ENCODE measurements around the gene SCARB1. TPM values are rescaled to one million over a fixed set of nuclear protein-coding genes. Genes with fewer than 3 reads are reported as not detected.
A peak's percentile ranks its signal among the peaks of the same experiment; 100 is the strongest.

SCARB1 gene
- total RNA-seq, 1 experiment from 2014 or later, result 359 TPM

GRCh38 chr12:124770728-124771127 is 92.9 kb downstream of the SCARB1 start:
- no TSS peak for BruUV-seq (replicated peaks)
- no peak overlapping the region for H3K4me3 ChIP-seq (ENCODE audit: low read depth in 2 of 2, low read length in 2 of 2)
- intact Hi-C loops (cut with micrococcal nuclease; ENCODE audit: unreplicated experiment), result loop anchor here (5.0 to 10.0 kb wide), 2 partner anchors 134 to 733 kb away; no protein-coding TSS in a partner anchor
- in situ Hi-C loops (cut with HindIII; ENCODE audit: low pct_unique_long_range_greater_than_20kb, low sequenced_read_pairs), result no loop called here
- TF ChIP-seq REST (IDR thresholded peaks at IDR 0.05; ENCODE audit: insufficient read depth in 1 of 2, low read depth in 2 of 2, low read length in 1 of 2) (no peak), SIN3A (IDR thresholded peaks at IDR 0.05; ENCODE audit: borderline replicate concordance, insufficient read depth, low read depth, low read length) (no peak), CTCF (IDR thresholded peaks at IDR 0.05) (no peak), POLR2AphosphoS5 (IDR thresholded peaks at IDR 0.05; ENCODE audit: low read depth, low read length) (no peak), TCF7L2 (IDR thresholded peaks at IDR 0.05; ENCODE audit: low read depth, low read length) (no peak)
- H3K27ac ChIP-seq (ENCODE audit: low read length), result peak overlapping the region; percentile 30; the same call in 1 of the 2 replicates
- ATAC-seq (no peak), DNase-seq (ENCODE audit: low read depth, low spot score) (no peak)
- H3K9me3 ChIP-seq (ENCODE audit: control insufficient read depth, insufficient read depth, low read depth, low read length), result no peaks in the 10 kb centered on the region
- POLR2A ChIA-PET, result no interaction called here
- CTCF ChIA-PET, result no interaction called here
- H3K27me3 ChIP-seq (ENCODE audit: control insufficient read depth, insufficient read depth, low read length), result no peaks in the 10 kb centered on the region
- peaks cover 46% of the 10 kb centered on the region for H3K4me1 ChIP-seq (ENCODE audit: control insufficient read depth, insufficient read depth, low read length)
- no peaks in the 10 kb centered on the region for H3K36me3 ChIP-seq (ENCODE audit: control insufficient read depth, insufficient read depth, low read length)

- DNase-seq (ENCODE audit: low read depth, low spot score), result no peak
- no peak for TF ChIP-seq SIN3A (IDR thresholded peaks at IDR 0.05; ENCODE audit: borderline replicate concordance, insufficient read depth, low read depth, low read length)
- TF ChIP-seq CTCF (IDR thresholded peaks at IDR 0.05), result no peak
- no peak for TF ChIP-seq REST (IDR thresholded peaks at IDR 0.05; ENCODE audit: insufficient read depth in 1 of 2, low read depth in 2 of 2, low read length in 1 of 2)
- TF ChIP-seq TCF7L2 (IDR thresholded peaks at IDR 0.05; ENCODE audit: low read depth, low read length), result no peak
- no peak for TF ChIP-seq POLR2AphosphoS5 (IDR thresholded peaks at IDR 0.05; ENCODE audit: low read depth, low read length)
- CTCF ChIA-PET, result no interaction called here
- Histone ChIP-seq H3K27ac (ENCODE audit: low read length) (peak overlapping the region; percentile 13; the same call in 1 of the 2 replicates), H3K36me3 (ENCODE audit: control insufficient read depth, insufficient read depth, low read length) (no peaks in the 10 kb centered on the region), H3K4me1 (ENCODE audit: control insufficient read depth, insufficient read depth, low read length) (peaks cover 46% of the 10 kb centered on the region), H3K9me3 (ENCODE audit: control insufficient read depth, insufficient read depth, low read depth, low read length) (no peaks in the 10 kb centered on the region), H3K27me3 (ENCODE audit: control insufficient read depth, insufficient read depth, low read length) (no peaks in the 10 kb centered on the region), H3K4me3 (ENCODE audit: low read depth in 2 of 2, low read length in 2 of 2) (no peak overlapping the region)
- BruUV-seq (replicated peaks), result no TSS peak
- intact Hi-C loops (cut with micrococcal nuclease; ENCODE audit: unreplicated experiment), result loop anchor here (5.0 to 10.0 kb wide), 4 partner anchors 88 to 733 kb away; partner anchors contain the start of gene NCOR2
- ATAC-seq, result no peak
- POLR2A ChIA-PET, result no interaction called here
- in situ Hi-C loops (cut with HindIII; ENCODE audit: low pct_unique_long_range_greater_than_20kb, low sequenced_read_pairs), result no loop called here
These were observed 93.7 kb downstream of the SCARB1 start for GRCh38 chr12:124769881-124770512.

All from Panc1 (cell line).